ENCODE results near the gene HMCN1.

Gene HMCN1

GRCh38 chr1:185920602-185921001 is 186.4 kb downstream of the HMCN1 start:
- no peaks in the 10 kb centered on the region for H3K9me3 ChIP-seq (ENCODE audit: severe bottlenecking)
- H3K4me3 ChIP-seq (ENCODE audit: severe bottlenecking): no peak overlapping the region
- H3K4me1 ChIP-seq (ENCODE audit: insufficient read depth, poor library complexity, severe bottlenecking): no peaks in the 10 kb centered on the region
- TF ChIP-seq, protein P1, sequence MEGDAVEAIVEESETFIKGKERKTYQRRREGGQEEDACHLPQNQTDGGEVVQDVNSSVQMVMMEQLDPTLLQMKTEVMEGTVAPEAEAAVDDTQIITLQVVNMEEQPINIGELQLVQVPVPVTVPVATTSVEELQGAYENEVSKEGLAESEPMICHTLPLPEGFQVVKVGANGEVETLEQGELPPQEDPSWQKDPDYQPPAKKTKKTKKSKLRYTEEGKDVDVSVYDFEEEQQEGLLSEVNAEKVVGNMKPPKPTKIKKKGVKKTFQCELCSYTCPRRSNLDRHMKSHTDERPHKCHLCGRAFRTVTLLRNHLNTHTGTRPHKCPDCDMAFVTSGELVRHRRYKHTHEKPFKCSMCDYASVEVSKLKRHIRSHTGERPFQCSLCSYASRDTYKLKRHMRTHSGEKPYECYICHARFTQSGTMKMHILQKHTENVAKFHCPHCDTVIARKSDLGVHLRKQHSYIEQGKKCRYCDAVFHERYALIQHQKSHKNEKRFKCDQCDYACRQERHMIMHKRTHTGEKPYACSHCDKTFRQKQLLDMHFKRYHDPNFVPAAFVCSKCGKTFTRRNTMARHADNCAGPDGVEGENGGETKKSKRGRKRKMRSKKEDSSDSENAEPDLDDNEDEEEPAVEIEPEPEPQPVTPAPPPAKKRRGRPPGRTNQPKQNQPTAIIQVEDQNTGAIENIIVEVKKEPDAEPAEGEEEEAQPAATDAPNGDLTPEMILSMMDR (IDR thresholded peaks at IDR 0.05; ENCODE audit: poor library complexity, severe bottlenecking): no peak
- H3K27me3 ChIP-seq (ENCODE audit: insufficient read depth, poor library complexity, severe bottlenecking): no peaks in the 10 kb centered on the region
- ATAC-seq (ENCODE audit: low read depth) (no peak), DNase-seq (ENCODE audit: low spot score) (no peak)
- H3K27ac ChIP-seq (ENCODE audit: poor library complexity, severe bottlenecking): no peak overlapping the region
- no peaks in the 10 kb centered on the region for H3K36me3 ChIP-seq (ENCODE audit: low read depth)

DNA sequence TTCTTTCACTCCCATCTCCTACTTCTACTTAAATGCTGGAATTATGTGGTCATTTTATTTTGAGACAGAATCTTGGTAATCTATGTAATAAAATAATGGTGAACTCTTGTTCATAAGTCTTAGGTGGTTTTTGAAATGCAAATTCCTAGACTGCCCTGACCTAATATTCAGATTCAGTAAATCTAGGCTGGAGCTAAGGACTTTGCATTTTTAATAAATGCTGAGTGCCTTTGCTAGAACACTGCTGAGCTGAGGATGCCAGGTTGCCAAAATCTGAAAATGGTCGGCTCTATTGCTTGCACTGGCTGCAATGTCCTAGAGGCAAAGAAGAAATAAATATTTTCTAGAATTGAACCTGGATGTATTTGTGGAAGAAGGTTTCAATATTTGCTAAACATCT is 187.4 kb downstream of the HMCN1 start:
- TF ChIP-seq, protein P1 (IDR thresholded peaks at IDR 0.05; ENCODE audit: poor library complexity, severe bottlenecking): no peak
- Histone ChIP-seq H3K9me3 (ENCODE audit: severe bottlenecking) (no peaks in the 10 kb centered on the region), H3K27ac (ENCODE audit: poor library complexity, severe bottlenecking) (no peak overlapping the region), H3K27me3 (ENCODE audit: insufficient read depth, poor library complexity, severe bottlenecking) (no peaks in the 10 kb centered on the region), H3K36me3 (ENCODE audit: low read depth) (no peaks in the 10 kb centered on the region), H3K4me1 (ENCODE audit: insufficient read depth, poor library complexity, severe bottlenecking) (no peaks in the 10 kb centered on the region), H3K4me3 (ENCODE audit: severe bottlenecking) (no peak overlapping the region)
- no peak for DNase-seq (ENCODE audit: low spot score)
- ATAC-seq (ENCODE audit: low read depth): no peak

GRCh38 chr1:185926588-185926987 is 192.4 kb downstream of the HMCN1 start:
- H3K4me3 ChIP-seq (ENCODE audit: severe bottlenecking): no peak overlapping the region
- H3K27me3 ChIP-seq (ENCODE audit: insufficient read depth, poor library complexity, severe bottlenecking): no peaks in the 10 kb centered on the region
- no peaks in the 10 kb centered on the region for H3K36me3 ChIP-seq (ENCODE audit: low read depth)
- H3K27ac ChIP-seq (ENCODE audit: poor library complexity, severe bottlenecking): no peak overlapping the region
- H3K4me1 ChIP-seq (ENCODE audit: insufficient read depth, poor library complexity, severe bottlenecking): no peaks in the 10 kb centered on the region
- H3K9me3 ChIP-seq (ENCODE audit: severe bottlenecking): no peaks in the 10 kb centered on the region
- ATAC-seq (ENCODE audit: low read depth) (no peak), DNase-seq (ENCODE audit: low spot score) (no peak)
- TF ChIP-seq, protein P1 (IDR thresholded peaks at IDR 0.05; ENCODE audit: poor library complexity, severe bottlenecking): no peak

DNA sequence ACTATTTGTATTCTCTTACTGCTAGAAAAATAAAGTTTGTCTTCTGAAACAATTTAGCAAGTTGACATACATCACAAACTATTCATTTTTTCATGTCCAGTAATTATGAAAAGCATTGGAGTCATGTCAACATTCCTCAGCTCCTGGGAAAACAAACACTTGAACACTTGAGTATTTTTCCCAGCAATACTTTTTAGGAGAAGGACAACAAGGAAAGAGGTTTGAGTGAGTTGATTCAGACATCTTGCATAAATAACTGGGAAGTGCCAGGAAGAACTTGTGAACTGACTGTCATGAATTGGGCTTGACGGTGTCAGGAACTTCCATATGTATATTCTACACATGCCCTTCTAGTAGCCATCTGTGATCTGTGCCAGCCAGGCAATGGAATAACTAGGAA is 195.6 kb downstream of the HMCN1 start:
- H3K4me1 ChIP-seq (ENCODE audit: insufficient read depth, poor library complexity, severe bottlenecking): no peaks in the 10 kb centered on the region
- no peaks in the 10 kb centered on the region for H3K9me3 ChIP-seq (ENCODE audit: severe bottlenecking)
- H3K36me3 ChIP-seq (ENCODE audit: low read depth): no peaks in the 10 kb centered on the region
- no peak for DNase-seq (ENCODE audit: low spot score)
- H3K4me3 ChIP-seq (ENCODE audit: severe bottlenecking): no peak overlapping the region
- no peak for ATAC-seq (ENCODE audit: low read depth)
- no peaks in the 10 kb centered on the region for H3K27me3 ChIP-seq (ENCODE audit: insufficient read depth, poor library complexity, severe bottlenecking)
- TF ChIP-seq, protein P1 (IDR thresholded peaks at IDR 0.05; ENCODE audit: poor library complexity, severe bottlenecking): no peak
- no peak overlapping the region for H3K27ac ChIP-seq (ENCODE audit: poor library complexity, severe bottlenecking)

DNA sequence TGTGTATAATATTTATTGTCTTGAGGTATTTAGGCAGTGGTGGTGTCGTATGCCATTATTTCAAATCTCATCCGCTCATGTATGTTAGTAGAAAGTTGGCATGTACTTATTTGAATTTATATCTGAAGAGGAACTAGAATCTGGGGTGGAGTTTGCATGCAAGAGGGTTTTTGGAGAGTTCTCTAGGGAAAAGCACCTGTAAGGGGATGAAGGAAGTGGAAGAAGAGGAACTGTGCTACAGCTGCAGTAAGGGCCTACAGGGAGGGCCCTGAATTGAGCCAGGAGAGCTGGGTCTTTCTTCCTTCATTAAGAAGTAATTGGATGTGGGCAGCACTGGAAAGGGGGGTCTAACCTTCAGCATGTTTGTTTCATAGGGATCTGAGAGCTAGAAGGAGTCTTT is 197.2 kb downstream of the HMCN1 start:
- DNase-seq (ENCODE audit: low spot score) (no peak), ATAC-seq (ENCODE audit: low read depth) (no peak)
- H3K9me3 ChIP-seq (ENCODE audit: severe bottlenecking): no peaks in the 10 kb centered on the region
- no peak overlapping the region for H3K4me3 ChIP-seq (ENCODE audit: severe bottlenecking)
- no peak overlapping the region for H3K27ac ChIP-seq (ENCODE audit: poor library complexity, severe bottlenecking)
- no peaks in the 10 kb centered on the region for H3K27me3 ChIP-seq (ENCODE audit: insufficient read depth, poor library complexity, severe bottlenecking)
- TF ChIP-seq, protein P1 (IDR thresholded peaks at IDR 0.05; ENCODE audit: poor library complexity, severe bottlenecking): no peak
- no peaks in the 10 kb centered on the region for H3K36me3 ChIP-seq (ENCODE audit: low read depth)
- H3K4me1 ChIP-seq (ENCODE audit: insufficient read depth, poor library complexity, severe bottlenecking): no peaks in the 10 kb centered on the region

Data from RWPE2 (cell line).